Fibroblast of lung (primary cell): ENCODE results near the gene SSBP3.

Experiments
- CTCF ChIP-seq, 2 donors: IDR thresholded peaks in 1 of 2; conservative IDR thresholded peaks in 1 of 2; 1 replicate in 1 of 2; 2 replicates in 1 of 2; pipeline ENCODE4 v1.5.1; 2011 to 2012; ENCODE audit warnings: low read length in 2 of 2, control low read depth in 1 of 2, inconsistent platforms in 1 of 2, low read depth in 1 of 2, mild to moderate bottlenecking in 1 of 2
- EZH2 ChIP-seq: IDR thresholded peaks from 2 replicates; pipeline ENCODE4 v1.5.1; 2012; ENCODE audit warnings: low read length, control low read depth, mild to moderate bottlenecking; ENCODE audit errors: missing control alignments

- TF ChIP-seq CTCF (conservative IDR thresholded peaks at IDR 0.05 in 1 of 2, IDR thresholded peaks at IDR 0.05 in 1 of 2; ENCODE audit: low read depth in 1 of 2, low read length in 2 of 2) (no peak), EZH2 (no peak)
These were observed 94.7 kb downstream of the SSBP3 start for GRCh38 chr1:54311506-54311905.
